ENCODE data around the gene EZR.

GRCh38 chr6:158751921-158752320 lies 67.2 kb downstream of the EZR start:
- TF ChIP-seq CTCF (IDR thresholded peaks at IDR 0.05) (no peak), POLR2A (IDR thresholded peaks at IDR 0.05) (no peak)
